PC-9 (cell line): Measurements from ENCODE around the gene CNN2. TPM values are rescaled to one million over a fixed set of nuclear protein-coding genes. Genes with fewer than 3 reads are reported as not detected.

Experiments used
- BruUV-seq: library from RNA; stranded (reverse); fragments of 400-500 nt; replicated peaks from 2 replicates; lab custom pipeline; 2021; lab: Mats Ljungman, UMichigan
- CTCF ChIA-PET: fragments of 300-600 bp; sonication (Branson Sonifier 250); formaldehyde crosslinking; loops from one replicate; lab custom pipeline; 2022; ENCODE audit warnings: antibody characterized with exemption; lab: Charles Lee
- POLR2A ChIA-PET: fragments of 300-600 bp; sonication (Branson Sonifier 250); formaldehyde crosslinking; loops from one replicate; lab custom pipeline; 2022; ENCODE audit warnings: antibody characterized with exemption; ENCODE audit not compliant: unreplicated experiment; lab: Charles Lee
- DNase-seq, 2 experiments: peaks; one replicate each; pipeline versions ENCODE4 v3.0.0 to v3.0.0-alpha.2; 2015 to 2022; ENCODE audit warnings: mixed read lengths in 1 of 2
- H2AFZ ChIP-seq: fragments of 200-600 bp; sonication (generic); 2 replicates; pipeline ENCODE4 v1.8.1; 2017; ENCODE audit warnings: antibody characterized with exemption
- H3F3A ChIP-seq: fragments of 200-600 bp; sonication (generic); 2 replicates; pipeline ENCODE4 v1.8.1; 2017; ENCODE audit warnings: antibody characterized with exemption, mild to moderate bottlenecking, low read depth; ENCODE audit not compliant: insufficient read depth
- H3K27ac ChIP-seq: fragments of 200-600 bp; sonication (generic); 2 replicates; pipeline ENCODE4 v1.6.1; 2016; ENCODE audit warnings: mixed run types
- H3K27me3 ChIP-seq: fragments of 200-600 bp; sonication (generic); 2 replicates; pipeline ENCODE4 v1.6.1; 2016; ENCODE audit warnings: low read depth, mixed run types; ENCODE audit not compliant: insufficient read depth
- H3K36me3 ChIP-seq: fragments of 200-600 bp; sonication (generic); 2 replicates; pipeline ENCODE4 v1.6.1; 2016; ENCODE audit warnings: low read depth, mixed run types
- H3K4me1 ChIP-seq: fragments of 200-600 bp; sonication (generic); replicated peaks from 2 replicates; pipeline ENCODE4 v1.6.1; 2016; ENCODE audit warnings: mixed run types; ENCODE audit not compliant: insufficient read depth
- H3K4me2 ChIP-seq: fragments of 200-600 bp; sonication (generic); 2 replicates; pipeline ENCODE4 v1.6.1; 2017; ENCODE audit warnings: mixed run types
- H3K4me3 ChIP-seq: fragments of 200-600 bp; sonication (generic); 2 replicates; pipeline ENCODE4 v1.6.1; 2016; ENCODE audit warnings: mixed run types
- H3K79me2 ChIP-seq: fragments of 200-600 bp; sonication (generic); 2 replicates; pipeline ENCODE4 v1.6.1; 2017; ENCODE audit warnings: low read depth, mixed run types
- H3K9me2 ChIP-seq: fragments of 200-600 bp; sonication (generic); 2 replicates; pipeline ENCODE4 v1.8.1; 2017; ENCODE audit warnings: mild to moderate bottlenecking; ENCODE audit not compliant: insufficient read depth
- H3K9me3 ChIP-seq: fragments of 200-600 bp; sonication (generic); 2 replicates; pipeline ENCODE4 v1.8.1; 2016; ENCODE audit warnings: low read depth; ENCODE audit not compliant: insufficient read depth
- H4K20me1 ChIP-seq: fragments of 200-600 bp; sonication (generic); 2 replicates; pipeline ENCODE4 v1.8.1; 2017; ENCODE audit not compliant: insufficient read depth
- CTCF ChIP-seq: fragments of 200-600 bp; sonication (generic); conservative IDR thresholded peaks from 2 replicates; pipeline ENCODE4 v1.6.1; 2017; ENCODE audit warnings: mixed run types, antibody characterized with exemption, mild to moderate bottlenecking, moderate library complexity
- EZH2 ChIP-seq: fragments of 200-600 bp; sonication (generic); IDR thresholded peaks from 2 replicates; pipeline ENCODE4 v1.8.0; 2017; ENCODE audit warnings: antibody characterized with exemption, low read depth
- intact Hi-C: fragments of 100-400 bp; cut with micrococcal nuclease; formaldehyde crosslinking; loops from one replicate; pipeline ENCODE4 v1.10.0; 2022; ENCODE audit not compliant: unreplicated experiment
- total RNA-seq: library from RNA; stranded (reverse); gene quantifications from 2 replicates; pipeline ENCODE4 v1.2.3, GENCODE V29; 2021

Gene CNN2
- total RNA-seq, 1 experiment from 2014 or later: 206 TPM

DNA sequence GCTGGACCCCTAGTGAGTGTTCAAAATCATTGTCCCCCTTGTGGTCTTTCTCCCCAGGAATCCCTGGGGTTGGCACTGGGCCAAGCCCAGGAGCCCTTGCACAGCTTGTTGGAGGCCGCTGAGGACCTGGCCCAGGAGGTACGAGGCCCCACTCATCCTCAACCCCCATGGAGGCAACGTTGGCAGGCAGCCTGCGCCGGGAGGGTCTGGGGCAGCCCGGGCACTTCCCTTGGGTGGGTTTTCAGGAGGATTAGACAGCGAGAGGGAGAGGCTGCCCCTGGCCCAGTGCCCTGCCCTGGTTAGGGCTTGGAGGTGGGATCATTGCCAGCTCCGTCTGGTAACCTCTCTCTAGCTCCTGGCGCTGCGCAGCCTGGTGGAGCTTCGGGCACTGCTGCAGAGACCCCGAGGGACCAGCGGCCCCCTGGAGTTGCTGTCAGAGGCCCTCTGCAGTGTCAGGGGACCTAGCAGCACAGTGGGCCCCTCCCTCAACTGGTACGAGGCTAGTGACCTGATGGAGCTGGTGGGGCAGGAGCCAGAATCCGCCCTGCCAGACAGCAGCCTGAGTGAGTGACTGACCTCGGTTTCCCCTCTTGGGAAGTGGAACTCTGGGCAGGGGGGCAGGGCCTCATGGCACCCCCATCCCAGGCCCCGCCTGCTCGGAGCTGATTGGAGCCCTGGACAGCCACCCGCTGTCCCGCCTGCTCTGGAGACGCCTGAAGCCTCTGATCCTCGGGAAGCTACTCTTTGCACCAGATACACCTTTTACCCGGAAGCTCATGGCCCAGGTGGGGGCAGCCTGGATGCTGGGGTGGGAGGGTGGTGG is 16.5 kb downstream of the CNN2 start:
- H3K79me2 ChIP-seq: no peaks in the 10 kb centered on the region
- no peaks in the 10 kb centered on the region for H3K9me3 ChIP-seq
- ChIA-PET CTCF (no interaction called here), POLR2A (interaction anchor here (0.6 kb wide), 1 partner anchor 312 kb away, joined by 4 read pairs; a partner anchor contains a TSS)
- no peak overlapping the region for H3K4me2 ChIP-seq
- peaks cover 10% of the 10 kb centered on the region; the same call in 1 of the 2 replicates for H3K4me1 ChIP-seq
- TF ChIP-seq EZH2 (no peak), CTCF (no peak)
- no TSS peak for BruUV-seq
- no peaks in the 10 kb centered on the region for H3K9me2 ChIP-seq
- H3K27me3 ChIP-seq: no peaks in the 10 kb centered on the region
- no peaks in the 10 kb centered on the region for H3K36me3 ChIP-seq
- H4K20me1 ChIP-seq: no peaks in the 10 kb centered on the region
- H3F3A ChIP-seq: peaks cover 33% of the 10 kb centered on the region
- no peak overlapping the region for H2AFZ ChIP-seq
- intact Hi-C loops: no loop called here
- no peak for DNase-seq
- no peak overlapping the region for H3K4me3 ChIP-seq
- no peak overlapping the region for H3K27ac ChIP-seq

DNA sequence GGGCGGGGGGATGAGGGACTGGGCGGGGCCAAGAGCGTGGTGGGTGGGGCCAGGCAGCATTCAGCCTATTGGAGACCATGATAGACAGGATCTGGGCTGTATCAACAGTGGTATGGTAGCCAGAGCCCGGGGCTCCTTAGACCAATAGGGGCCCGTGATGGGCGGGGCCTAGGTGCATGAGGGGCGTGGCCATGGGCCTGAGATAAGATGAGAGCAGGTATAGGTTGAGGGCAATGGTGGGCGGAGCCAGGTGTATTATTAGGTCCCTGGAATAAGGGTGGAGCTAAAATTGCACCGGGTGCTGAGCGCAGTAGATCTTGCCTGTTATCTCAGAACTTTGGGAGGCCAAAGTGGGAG is 18.8 kb downstream of the CNN2 start:
- H3K9me2 ChIP-seq: no peaks in the 10 kb centered on the region
- no peak overlapping the region for H3K27ac ChIP-seq
- peak; percentile 33 to 87 for DNase-seq
- H3K4me3 ChIP-seq: no peak overlapping the region
- TF ChIP-seq CTCF (no peak), EZH2 (no peak)
- no peaks in the 10 kb centered on the region for H3K79me2 ChIP-seq
- ChIA-PET CTCF (no interaction called here), POLR2A (no interaction called here)
- peaks cover 10% of the 10 kb centered on the region; the same call in 1 of the 2 replicates for H3K4me1 ChIP-seq
- no peak overlapping the region for H2AFZ ChIP-seq
- H3F3A ChIP-seq: peaks cover 19% of the 10 kb centered on the region
- no peaks in the 10 kb centered on the region for H3K9me3 ChIP-seq
- H3K36me3 ChIP-seq: no peaks in the 10 kb centered on the region
- no peaks in the 10 kb centered on the region for H3K27me3 ChIP-seq
- no TSS peak for BruUV-seq
- no peak overlapping the region for H3K4me2 ChIP-seq
- intact Hi-C loops: no loop called here
- H4K20me1 ChIP-seq: no peaks in the 10 kb centered on the region

DNA sequence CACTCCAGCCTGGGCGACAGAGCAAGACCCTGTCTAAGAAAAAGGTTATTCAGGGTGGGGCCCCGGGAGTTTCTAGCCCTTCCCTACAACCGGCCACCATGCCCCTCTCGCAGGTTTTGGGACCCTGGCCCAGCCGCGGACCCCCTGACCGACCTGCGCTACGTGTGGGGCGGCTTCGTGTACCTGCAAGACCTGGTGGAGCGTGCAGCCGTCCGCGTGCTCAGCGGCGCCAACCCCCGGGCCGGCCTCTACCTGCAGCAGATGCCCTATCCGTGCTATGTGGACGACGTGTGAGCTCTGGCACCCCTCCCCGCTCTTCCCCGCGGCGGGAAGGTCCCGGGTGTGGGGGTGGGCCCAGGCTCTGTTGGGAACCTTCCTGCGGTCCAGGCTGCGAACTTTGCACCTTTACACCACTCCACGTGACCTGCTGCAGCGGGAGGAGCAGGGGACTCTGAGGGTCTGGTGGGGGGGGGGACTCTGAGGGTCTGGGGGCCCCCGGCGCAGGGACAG is 19.8 kb downstream of the CNN2 start:
- no peaks in the 10 kb centered on the region for H3K9me2 ChIP-seq
- no peak overlapping the region for H2AFZ ChIP-seq
- intact Hi-C loops: no loop called here
- no peak for DNase-seq
- H3K9me3 ChIP-seq: no peaks in the 10 kb centered on the region
- CTCF ChIA-PET: interaction anchor here (0.5 kb wide), 1 partner anchor 89 kb away, joined by 5 read pairs; no protein-coding TSS in a partner anchor
- H3K4me2 ChIP-seq: no peak overlapping the region
- POLR2A ChIA-PET: no interaction called here
- no peak for TF ChIP-seq EZH2
- TF ChIP-seq CTCF: no peak
- no peaks in the 10 kb centered on the region for H4K20me1 ChIP-seq
- H3K4me3 ChIP-seq: no peak overlapping the region
- no peak overlapping the region for H3K27ac ChIP-seq
- H3K27me3 ChIP-seq: no peaks in the 10 kb centered on the region
- BruUV-seq: no TSS peak
- H3K36me3 ChIP-seq: no peaks in the 10 kb centered on the region
- H3K4me1 ChIP-seq: peaks cover 3% of the 10 kb centered on the region; the same call in 1 of the 2 replicates
- H3K79me2 ChIP-seq: no peaks in the 10 kb centered on the region
- H3F3A ChIP-seq: peaks cover 16% of the 10 kb centered on the region
